Coronary artery (tissue), 2 donors: ENCODE results near the gene HINFP.

Experiments
- DNase-seq: peaks from one replicate; pipeline ENCODE4 v3.0.0-alpha.2; 2017; ENCODE audit warnings: low spot score
- H3K27ac ChIP-seq, 2 donors: fragments of 200-600 bp; sonication (generic); one replicate each; pipeline ENCODE4 v1.5.1; 2016 to 2019
- H3K4me3 ChIP-seq: fragments of 200-600 bp; sonication (generic); 2 replicates; pipeline ENCODE4 v1.5.1; 2016; ENCODE audit warnings: mild to moderate bottlenecking, moderate library complexity
- TF ChIP-seq, protein P1 (sequence below): fragments of 200-600 bp; sonication (generic); IDR thresholded peaks from one replicate; pipeline ENCODE4 v1.5.1; 2019; ENCODE audit warnings: antibody characterized with exemption

HINFP gene

DNA sequence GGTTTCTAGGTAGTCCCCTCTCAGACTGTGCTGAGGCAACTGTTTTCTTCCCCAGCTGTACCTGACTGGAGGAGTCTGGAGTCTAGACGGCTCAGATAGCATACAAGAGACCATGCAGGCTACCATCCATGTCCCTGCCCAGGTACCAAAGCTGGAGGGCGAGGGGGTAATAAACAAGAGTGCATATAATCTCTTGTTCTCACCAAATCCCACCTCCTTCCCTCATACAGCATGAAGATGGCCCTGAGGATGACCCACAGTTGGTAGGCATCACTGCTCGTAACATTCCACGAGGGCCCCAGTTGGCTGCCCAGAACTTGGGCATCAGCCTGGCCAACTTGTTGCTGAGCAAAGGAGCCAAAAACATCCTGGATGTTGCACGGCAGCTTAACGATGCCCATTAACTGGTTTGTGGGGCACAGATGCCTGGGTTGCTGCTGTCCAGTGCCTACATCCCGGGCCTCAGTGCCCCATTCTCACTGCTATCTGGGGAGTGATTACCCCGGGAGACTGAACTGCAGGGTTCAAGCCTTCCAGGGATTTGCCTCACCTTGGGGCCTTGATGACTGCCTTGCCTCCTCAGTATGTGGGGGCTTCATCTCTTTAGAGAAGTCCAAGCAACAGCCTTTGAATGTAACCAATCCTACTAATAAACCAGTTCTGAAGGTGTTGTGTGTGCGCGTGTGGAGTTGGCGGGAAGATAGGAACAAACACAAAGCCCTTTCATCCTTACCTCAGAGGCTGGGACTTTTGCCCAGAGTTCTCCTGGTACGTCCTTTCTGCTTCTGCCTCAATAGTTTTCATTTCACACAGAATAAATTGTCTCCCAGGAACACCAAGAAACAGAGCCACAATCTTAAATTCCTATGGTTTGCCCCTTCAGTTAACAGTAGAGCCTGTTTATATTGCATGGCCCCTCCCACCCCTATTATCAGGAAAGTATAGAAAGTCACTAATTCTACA is 28.2 kb upstream of the HINFP start:
- TF ChIP-seq, protein P1, sequence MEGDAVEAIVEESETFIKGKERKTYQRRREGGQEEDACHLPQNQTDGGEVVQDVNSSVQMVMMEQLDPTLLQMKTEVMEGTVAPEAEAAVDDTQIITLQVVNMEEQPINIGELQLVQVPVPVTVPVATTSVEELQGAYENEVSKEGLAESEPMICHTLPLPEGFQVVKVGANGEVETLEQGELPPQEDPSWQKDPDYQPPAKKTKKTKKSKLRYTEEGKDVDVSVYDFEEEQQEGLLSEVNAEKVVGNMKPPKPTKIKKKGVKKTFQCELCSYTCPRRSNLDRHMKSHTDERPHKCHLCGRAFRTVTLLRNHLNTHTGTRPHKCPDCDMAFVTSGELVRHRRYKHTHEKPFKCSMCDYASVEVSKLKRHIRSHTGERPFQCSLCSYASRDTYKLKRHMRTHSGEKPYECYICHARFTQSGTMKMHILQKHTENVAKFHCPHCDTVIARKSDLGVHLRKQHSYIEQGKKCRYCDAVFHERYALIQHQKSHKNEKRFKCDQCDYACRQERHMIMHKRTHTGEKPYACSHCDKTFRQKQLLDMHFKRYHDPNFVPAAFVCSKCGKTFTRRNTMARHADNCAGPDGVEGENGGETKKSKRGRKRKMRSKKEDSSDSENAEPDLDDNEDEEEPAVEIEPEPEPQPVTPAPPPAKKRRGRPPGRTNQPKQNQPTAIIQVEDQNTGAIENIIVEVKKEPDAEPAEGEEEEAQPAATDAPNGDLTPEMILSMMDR, result no peak
- Histone ChIP-seq H3K27ac (peak overlapping the region; percentile 47 to 97), H3K4me3 (peak overlapping the region; percentile 92)
- DNase-seq, result no peak

DNA sequence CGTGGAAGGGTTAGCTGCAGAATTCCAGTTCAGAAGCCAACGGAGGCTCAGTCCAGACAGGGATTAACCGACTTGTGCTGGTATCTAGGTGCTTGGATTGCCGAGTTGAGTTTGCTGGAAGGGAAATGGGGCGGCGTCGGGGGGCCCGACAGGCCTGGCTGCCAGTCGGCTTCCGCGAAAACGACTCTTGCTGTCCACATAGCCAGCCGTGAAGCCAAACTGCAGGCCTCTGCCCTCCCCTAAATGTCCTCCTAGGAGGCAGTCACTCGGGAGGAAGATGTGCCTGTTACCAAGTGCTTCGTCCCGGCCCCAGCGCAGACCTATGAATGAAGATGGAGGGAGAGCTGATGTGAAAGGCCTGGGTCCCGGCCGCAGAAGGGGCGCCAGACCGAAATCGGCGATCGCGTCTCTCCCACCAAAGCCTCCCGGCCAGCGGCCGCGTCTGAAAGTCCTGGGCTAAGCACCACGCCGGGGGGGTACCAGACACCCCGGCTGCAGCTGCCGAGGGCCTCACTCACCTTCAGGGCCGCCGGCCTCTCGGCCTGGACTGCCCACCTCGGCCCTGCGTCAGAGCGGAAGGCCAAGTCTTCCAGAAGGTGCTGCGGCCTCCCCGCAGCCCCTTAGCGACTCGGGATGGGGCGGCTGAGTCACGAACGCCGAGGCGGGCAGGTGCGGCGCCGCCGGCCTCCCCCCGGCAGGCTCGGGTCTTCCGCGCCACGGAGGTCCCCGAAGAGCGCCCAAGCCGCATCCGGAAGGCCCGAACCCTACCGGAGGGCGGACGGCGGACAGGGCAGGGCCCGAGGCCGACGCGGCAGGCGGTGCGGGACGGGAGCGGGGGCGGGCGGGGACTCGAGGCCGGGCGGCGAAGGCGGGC is 27.2 kb upstream of the HINFP start:
- peak overlapping the region; percentile 97 for H3K27ac ChIP-seq
- H3K4me3 ChIP-seq, result peak overlapping the region; percentile 92
- peak; percentile 80 for DNase-seq
- TF ChIP-seq, protein P1, result no peak

DNA sequence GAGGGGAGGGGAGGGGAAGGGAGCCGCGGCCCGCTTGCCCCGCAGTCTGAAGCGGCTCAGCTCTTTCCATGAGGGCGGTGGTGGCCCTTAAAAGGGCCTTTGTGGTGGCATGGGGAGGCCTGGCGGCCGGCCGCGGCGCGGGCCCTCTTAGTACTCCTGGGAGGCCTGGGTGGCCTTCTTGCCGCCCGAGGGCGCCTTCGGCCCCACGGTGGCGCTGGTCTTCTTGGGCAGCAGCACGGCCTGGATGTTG is 26.6 kb upstream of the HINFP start:
- Histone ChIP-seq H3K27ac (peak overlapping the region; percentile 97), H3K4me3 (peak overlapping the region; percentile 92)
- peak; percentile 93 for DNase-seq
- TF ChIP-seq, protein P1, result peak; percentile 58

DNA sequence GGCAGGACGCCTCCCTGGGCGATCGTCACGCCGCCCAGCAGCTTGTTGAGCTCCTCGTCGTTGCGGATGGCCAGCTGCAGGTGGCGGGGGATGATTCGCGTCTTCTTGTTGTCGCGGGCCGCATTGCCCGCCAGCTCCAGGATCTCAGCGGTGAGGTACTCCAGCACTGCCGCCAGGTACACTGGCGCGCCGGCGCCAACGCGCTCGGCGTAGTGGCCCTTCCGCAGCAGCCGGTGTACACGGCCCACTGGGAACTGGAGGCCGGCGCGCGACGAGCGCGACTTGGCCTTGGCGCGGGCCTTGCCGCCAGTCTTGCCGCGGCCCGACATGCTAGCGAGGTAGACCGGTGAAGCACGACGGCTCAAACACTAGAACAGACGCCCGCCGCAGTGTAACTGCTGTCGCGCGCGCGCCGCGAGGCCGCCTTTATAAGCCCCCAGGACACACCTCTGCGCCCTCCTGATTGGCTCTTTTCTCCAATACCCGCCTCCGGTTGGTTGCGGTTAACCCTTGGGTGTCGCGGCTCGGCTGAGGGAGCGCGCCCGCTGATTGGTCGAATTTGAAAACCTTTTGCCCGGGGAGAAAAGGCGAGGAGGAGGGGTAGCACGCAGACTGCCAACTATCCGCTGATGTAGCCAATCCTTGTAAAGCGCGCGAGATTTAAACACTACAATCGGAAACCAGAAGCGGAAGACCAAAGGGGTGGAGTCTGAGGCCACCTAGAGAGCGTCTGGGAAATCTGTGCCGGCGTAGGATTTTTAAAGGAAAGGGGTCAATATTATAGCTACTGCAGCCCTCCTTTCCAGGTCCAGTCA is 26.1 kb upstream of the HINFP start:
- peak overlapping the region; percentile 97 for H3K27ac ChIP-seq
- peak; percentile 100 for DNase-seq
- TF ChIP-seq, protein P1, result peak; percentile 11
- peak overlapping the region; percentile 92 for H3K4me3 ChIP-seq

DNA sequence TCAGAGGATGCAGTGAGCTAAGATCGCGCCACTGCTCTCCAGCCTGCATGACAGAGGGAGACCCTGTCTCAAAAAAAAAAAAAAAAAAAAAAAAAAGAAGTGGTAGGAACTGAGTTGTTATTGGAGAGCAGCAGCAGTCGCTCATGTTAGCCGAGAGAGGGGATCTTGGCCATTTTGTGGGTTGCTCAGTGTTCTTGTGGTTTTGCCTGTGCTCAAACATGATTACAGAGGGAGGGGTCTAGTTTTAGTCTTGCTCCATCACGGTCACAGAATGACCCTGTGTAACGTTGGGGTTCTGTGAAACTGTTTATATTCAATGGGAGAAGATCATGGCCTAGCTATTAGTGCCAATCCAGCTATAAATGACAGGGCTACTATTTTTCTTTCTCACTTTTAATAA is 21.7 kb upstream of the HINFP start:
- Histone ChIP-seq H3K27ac (no peak overlapping the region), H3K4me3 (no peak overlapping the region)
- no peak for DNase-seq
- TF ChIP-seq, protein P1, result no peak

DNA sequence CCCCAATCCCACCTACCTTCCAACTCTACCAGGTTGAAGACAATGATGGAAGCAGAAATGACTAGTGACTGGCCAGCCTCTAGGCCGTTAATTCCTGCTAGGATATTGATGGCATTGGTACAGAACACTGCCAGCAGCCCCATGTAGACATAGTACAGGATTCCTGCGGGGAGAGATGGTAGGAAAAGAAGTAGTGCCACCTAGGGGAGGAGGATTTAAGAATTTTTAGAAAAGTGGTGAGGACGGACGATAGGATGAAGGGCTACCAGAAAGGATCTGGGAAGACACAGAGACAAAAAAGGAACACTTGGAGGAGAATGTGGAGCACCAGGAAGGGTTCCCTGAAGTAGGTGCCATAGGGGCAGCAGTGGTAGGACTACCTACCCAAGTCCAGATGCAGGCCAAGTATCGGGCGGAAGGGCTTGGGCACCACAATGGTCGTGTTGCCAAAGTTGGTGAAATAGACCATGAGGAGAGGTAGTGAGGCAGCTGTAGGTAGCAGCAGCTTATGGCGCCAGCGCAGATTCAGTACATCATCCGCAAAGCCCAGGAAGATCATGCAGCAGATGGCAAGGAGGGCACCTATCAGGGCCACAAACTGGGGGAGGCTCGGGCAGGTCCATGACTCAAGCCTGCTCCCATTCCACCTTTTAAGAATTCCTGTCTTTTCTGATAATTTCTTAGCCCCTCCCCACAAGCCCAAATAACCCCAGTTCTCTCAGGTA is 21.0 kb upstream of the HINFP start:
- Histone ChIP-seq H3K27ac (no peak overlapping the region), H3K4me3 (peak overlapping the region; percentile 77)
- DNase-seq, result no peak
- TF ChIP-seq, protein P1, result no peak
